DMS53 treated with DMSO at 0.1 percent for 48 hours (cell line): ENCODE measurements around the gene RGMB.

Source experiments
- DNase-seq: peaks from one replicate; lab custom pipeline; 2025; ENCODE audit not compliant: unreplicated experiment; lab: John Stamatoyannopoulos, UW

RGMB gene

GRCh38 chr5:98825582-98826375, 52.3 kb downstream of the RGMB start:
- DNase-seq: no peak

- peak; percentile 59 for DNase-seq
These were observed 53.7 kb downstream of the RGMB start for GRCh38 chr5:98827161-98827560.

GRCh38 chr5:98827588-98828284, 54.3 kb downstream of the RGMB start:
- DNase-seq: no peak

- DNase-seq: peak; percentile 73
These were observed 62.7 kb downstream of the RGMB start for GRCh38 chr5:98836175-98836574.

- DNase-seq: no peak
These were observed 66.3 kb downstream of the RGMB start for GRCh38 chr5:98839469-98840383.

- DNase-seq: no peak
These were observed 67.5 kb downstream of the RGMB start for GRCh38 chr5:98840946-98841345.

GRCh38 chr5:98843481-98843880, 70.0 kb downstream of the RGMB start:
- no peak for DNase-seq

GRCh38 chr5:98844865-98845264, 71.4 kb downstream of the RGMB start:
- no peak for DNase-seq

- DNase-seq: no peak
These were observed 72.4 kb downstream of the RGMB start for GRCh38 chr5:98845878-98846277.
